CD4-positive, alpha-beta T cell treated with Interleukin-17A for 1 hour (primary cell): Measurements from ENCODE around the gene MAML1.
"Not testable (repeated sequence)": the region's sequence is repeated elsewhere in the genome, so short reads cannot be mapped to it uniquely, and the experiment has no call there.

Source experiments
- DNase-seq: peaks from one replicate; pipeline ENCODE4 v3.0.0-alpha.2; 2020

MAML1 gene

GRCh38 chr5:179732412-179732917, at the start of gene MAML1:
Gene MAML1, plus strand, starts transcription at chr5:179732822. Its CDS starts 291 bp downstream, at chr5:179733113.
- peak; percentile 100 for DNase-seq

GRCh38 chr5:179689212-179689611, 43.4 kb upstream of the MAML1 start:
- DNase-seq, result not testable (repeated sequence)

- no peak for DNase-seq
These were observed 38.1 kb upstream of the MAML1 start for GRCh38 chr5:179694561-179694960.

GRCh38 chr5:179696603-179697002, 36.0 kb upstream of the MAML1 start:
- no peak for DNase-seq

- no peak for DNase-seq
These were observed 35.5 kb upstream of the MAML1 start for GRCh38 chr5:179697108-179697507.

GRCh38 chr5:179697543-179697942, 35.1 kb upstream of the MAML1 start:
- not testable (repeated sequence) for DNase-seq

GRCh38 chr5:179697993-179698934, 34.4 kb upstream of the MAML1 start:
- DNase-seq, result peak; percentile 100

- no peak for DNase-seq
These were observed 33.5 kb upstream of the MAML1 start, which contains the start of gene CANX for GRCh38 chr5:179698935-179699615. Gene CANX, plus strand, starts transcription at chr5:179698967. Its CDS starts 6,715 bp downstream, at chr5:179705682.

GRCh38 chr5:179699616-179700237, 32.9 kb upstream of the MAML1 start:
- peak; percentile 37 for DNase-seq

- no peak for DNase-seq
These were observed 32.2 kb upstream of the MAML1 start for GRCh38 chr5:179700401-179700918.

- no peak for DNase-seq
These were observed 16.3 kb upstream of the MAML1 start for GRCh38 chr5:179716286-179716685.

- DNase-seq, result no peak
These were observed 12.4 kb upstream of the MAML1 start for GRCh38 chr5:179720222-179720621.

- no peak for DNase-seq
These were observed 8.5 kb upstream of the MAML1 start for GRCh38 chr5:179724163-179724562.

GRCh38 chr5:179727106-179727505, 5.5 kb upstream of the MAML1 start:
- no peak for DNase-seq

GRCh38 chr5:179729303-179729702, 3.3 kb upstream of the MAML1 start:
- no peak for DNase-seq

- DNase-seq, result no peak
These were observed 2.9 kb upstream of the MAML1 start for GRCh38 chr5:179729727-179730126.

GRCh38 chr5:179730356-179730755, 2.3 kb upstream of the MAML1 start:
- DNase-seq, result no peak

- DNase-seq, result no peak
These were observed 1.8 kb upstream of the MAML1 start for GRCh38 chr5:179730852-179731251.

GRCh38 chr5:179731791-179732411, 721 bp upstream of the MAML1 start:
- no peak for DNase-seq

GRCh38 chr5:179732918-179733771, 523 bp downstream of the MAML1 start:
- DNase-seq, result no peak

- DNase-seq, result no peak
These were observed 1.1 kb downstream of the MAML1 start for GRCh38 chr5:179733772-179734126.
